ENCODE results near the gene DAND5. TPM values are rescaled to one million over a fixed set of nuclear protein-coding genes. Genes with fewer than 3 reads are reported as not detected.

DAND5 gene
- total and polyA plus RNA-seq, 9 of the 15 experiments (the other 6 are each of a cell fraction or from before 2014, with no cell fraction given): 0.22 to 0.83 (median 0.60) TPM

GRCh38 chr19:13022859-13023636, 53.7 kb downstream of the DAND5 start (continued):
- TF ChIP-seq, protein P1, sequence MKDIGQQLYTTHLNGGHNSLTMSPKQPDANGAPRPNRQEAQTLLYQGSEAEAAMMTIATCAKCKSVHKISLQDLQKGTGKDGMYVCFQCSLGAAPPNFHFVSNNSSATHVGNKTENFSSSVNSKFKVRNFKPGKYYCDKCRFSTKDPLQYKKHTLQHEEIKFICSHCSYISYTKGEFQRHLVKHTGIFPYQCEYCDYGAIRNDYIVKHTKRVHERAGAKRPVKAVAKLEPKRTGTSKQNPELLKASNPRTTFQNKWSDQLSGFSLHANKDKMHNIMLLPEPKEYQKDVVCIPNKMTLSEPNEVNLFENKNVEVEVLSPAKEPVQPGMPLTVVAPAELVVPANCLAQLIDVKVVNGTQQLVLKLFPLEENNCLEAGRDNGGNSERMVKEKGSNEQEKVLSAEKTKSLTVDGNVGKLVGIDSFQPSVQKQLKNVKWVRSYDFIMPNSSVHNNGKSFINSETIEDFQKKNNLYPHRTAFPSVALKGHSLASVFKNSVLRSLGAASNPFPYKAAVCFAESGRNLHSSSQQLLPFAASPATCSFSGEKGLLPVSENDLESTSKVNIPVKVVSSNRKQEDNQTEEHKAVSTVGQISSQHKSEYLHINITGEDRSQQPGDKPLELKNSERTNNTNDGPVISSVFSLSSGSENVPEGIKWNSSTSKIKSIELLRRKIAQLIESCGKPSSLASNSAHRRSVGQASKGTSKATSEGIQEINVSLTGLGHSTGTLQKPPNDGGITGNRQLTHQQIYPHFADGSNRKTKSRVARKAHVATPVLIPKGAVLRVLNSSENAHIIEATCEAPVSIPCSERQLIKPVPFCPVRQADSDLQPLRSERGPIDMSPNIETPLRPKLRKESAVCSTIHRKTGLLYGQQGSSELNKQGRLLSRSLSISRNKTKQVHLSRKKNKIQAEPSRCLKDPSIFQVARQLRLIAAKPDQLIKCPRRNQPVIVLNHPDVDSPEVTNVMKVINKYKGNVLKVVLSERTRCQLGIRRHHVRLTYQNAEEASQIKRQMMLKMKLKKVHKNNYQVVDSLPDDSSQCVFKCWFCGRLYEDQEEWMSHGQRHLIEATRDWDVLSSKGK (CRISPR knock-in tag; IDR thresholded peaks at IDR 0.05): no peak
- no peak for TF ChIP-seq POLR3A (IDR thresholded peaks at IDR 0.05; ENCODE audit: borderline replicate concordance, extremely low read depth, insufficient read depth, insufficient read length)
- TF ChIP-seq, protein P2, sequence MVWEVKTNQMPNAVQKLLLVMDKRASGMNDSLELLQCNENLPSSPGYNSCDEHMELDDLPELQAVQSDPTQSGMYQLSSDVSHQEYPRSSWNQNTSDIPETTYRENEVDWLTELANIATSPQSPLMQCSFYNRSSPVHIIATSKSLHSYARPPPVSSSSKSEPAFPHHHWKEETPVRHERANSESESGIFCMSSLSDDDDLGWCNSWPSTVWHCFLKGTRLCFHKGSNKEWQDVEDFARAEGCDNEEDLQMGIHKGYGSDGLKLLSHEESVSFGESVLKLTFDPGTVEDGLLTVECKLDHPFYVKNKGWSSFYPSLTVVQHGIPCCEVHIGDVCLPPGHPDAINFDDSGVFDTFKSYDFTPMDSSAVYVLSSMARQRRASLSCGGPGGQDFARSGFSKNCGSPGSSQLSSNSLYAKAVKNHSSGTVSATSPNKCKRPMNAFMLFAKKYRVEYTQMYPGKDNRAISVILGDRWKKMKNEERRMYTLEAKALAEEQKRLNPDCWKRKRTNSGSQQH (CRISPR knock-in tag; IDR thresholded peaks at IDR 0.05): no peak
- TF ChIP-seq, protein P3, sequence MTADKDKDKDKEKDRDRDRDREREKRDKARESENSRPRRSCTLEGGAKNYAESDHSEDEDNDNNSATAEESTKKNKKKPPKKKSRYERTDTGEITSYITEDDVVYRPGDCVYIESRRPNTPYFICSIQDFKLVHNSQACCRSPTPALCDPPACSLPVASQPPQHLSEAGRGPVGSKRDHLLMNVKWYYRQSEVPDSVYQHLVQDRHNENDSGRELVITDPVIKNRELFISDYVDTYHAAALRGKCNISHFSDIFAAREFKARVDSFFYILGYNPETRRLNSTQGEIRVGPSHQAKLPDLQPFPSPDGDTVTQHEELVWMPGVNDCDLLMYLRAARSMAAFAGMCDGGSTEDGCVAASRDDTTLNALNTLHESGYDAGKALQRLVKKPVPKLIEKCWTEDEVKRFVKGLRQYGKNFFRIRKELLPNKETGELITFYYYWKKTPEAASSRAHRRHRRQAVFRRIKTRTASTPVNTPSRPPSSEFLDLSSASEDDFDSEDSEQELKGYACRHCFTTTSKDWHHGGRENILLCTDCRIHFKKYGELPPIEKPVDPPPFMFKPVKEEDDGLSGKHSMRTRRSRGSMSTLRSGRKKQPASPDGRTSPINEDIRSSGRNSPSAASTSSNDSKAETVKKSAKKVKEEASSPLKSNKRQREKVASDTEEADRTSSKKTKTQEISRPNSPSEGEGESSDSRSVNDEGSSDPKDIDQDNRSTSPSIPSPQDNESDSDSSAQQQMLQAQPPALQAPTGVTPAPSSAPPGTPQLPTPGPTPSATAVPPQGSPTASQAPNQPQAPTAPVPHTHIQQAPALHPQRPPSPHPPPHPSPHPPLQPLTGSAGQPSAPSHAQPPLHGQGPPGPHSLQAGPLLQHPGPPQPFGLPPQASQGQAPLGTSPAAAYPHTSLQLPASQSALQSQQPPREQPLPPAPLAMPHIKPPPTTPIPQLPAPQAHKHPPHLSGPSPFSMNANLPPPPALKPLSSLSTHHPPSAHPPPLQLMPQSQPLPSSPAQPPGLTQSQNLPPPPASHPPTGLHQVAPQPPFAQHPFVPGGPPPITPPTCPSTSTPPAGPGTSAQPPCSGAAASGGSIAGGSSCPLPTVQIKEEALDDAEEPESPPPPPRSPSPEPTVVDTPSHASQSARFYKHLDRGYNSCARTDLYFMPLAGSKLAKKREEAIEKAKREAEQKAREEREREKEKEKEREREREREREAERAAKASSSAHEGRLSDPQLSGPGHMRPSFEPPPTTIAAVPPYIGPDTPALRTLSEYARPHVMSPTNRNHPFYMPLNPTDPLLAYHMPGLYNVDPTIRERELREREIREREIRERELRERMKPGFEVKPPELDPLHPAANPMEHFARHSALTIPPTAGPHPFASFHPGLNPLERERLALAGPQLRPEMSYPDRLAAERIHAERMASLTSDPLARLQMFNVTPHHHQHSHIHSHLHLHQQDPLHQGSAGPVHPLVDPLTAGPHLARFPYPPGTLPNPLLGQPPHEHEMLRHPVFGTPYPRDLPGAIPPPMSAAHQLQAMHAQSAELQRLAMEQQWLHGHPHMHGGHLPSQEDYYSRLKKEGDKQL (CRISPR knock-in tag; IDR thresholded peaks at IDR 0.05; ENCODE audit: borderline replicate concordance): no peak
- TF ChIP-seq RBM15 (IDR thresholded peaks at IDR 0.05; ENCODE audit: insufficient read depth, low read length): no peak
- TF ChIP-seq, protein P4, sequence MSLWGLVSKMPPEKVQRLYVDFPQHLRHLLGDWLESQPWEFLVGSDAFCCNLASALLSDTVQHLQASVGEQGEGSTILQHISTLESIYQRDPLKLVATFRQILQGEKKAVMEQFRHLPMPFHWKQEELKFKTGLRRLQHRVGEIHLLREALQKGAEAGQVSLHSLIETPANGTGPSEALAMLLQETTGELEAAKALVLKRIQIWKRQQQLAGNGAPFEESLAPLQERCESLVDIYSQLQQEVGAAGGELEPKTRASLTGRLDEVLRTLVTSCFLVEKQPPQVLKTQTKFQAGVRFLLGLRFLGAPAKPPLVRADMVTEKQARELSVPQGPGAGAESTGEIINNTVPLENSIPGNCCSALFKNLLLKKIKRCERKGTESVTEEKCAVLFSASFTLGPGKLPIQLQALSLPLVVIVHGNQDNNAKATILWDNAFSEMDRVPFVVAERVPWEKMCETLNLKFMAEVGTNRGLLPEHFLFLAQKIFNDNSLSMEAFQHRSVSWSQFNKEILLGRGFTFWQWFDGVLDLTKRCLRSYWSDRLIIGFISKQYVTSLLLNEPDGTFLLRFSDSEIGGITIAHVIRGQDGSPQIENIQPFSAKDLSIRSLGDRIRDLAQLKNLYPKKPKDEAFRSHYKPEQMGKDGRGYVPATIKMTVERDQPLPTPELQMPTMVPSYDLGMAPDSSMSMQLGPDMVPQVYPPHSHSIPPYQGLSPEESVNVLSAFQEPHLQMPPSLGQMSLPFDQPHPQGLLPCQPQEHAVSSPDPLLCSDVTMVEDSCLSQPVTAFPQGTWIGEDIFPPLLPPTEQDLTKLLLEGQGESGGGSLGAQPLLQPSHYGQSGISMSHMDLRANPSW (CRISPR knock-in tag; IDR thresholded peaks at IDR 0.05): no peak
- TF ChIP-seq ZNF124 (CRISPR knock-in tag; IDR thresholded peaks at IDR 0.05): no peak
- TF ChIP-seq, protein P5, sequence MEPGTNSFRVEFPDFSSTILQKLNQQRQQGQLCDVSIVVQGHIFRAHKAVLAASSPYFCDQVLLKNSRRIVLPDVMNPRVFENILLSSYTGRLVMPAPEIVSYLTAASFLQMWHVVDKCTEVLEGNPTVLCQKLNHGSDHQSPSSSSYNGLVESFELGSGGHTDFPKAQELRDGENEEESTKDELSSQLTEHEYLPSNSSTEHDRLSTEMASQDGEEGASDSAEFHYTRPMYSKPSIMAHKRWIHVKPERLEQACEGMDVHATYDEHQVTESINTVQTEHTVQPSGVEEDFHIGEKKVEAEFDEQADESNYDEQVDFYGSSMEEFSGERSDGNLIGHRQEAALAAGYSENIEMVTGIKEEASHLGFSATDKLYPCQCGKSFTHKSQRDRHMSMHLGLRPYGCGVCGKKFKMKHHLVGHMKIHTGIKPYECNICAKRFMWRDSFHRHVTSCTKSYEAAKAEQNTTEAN (CRISPR knock-in tag; IDR thresholded peaks at IDR 0.05): no peak
- TF ChIP-seq LARP7 (IDR thresholded peaks at IDR 0.05): no peak
- no peak for TF ChIP-seq PURB (CRISPR knock-in tag; IDR thresholded peaks at IDR 0.05; ENCODE audit: low read depth)
- peak; percentile 68 for TF ChIP-seq MAX (CRISPR knock-in tag; IDR thresholded peaks at IDR 0.05)

Measured in K562 (cell line).